SK-N-SH (cell line): ENCODE results near the gene MAGI2. TPM values are rescaled to one million over a fixed set of nuclear protein-coding genes. Genes with fewer than 3 reads are reported as not detected.

Experiments used
- CTCF ChIA-PET: fragments of 300-600, 350-600 bp; formaldehyde crosslinking; extraction: SDS; loops from one replicate; lab custom pipeline; 2021; lab: Yijun Ruan, JAX
- POLR2A ChIA-PET: fragments of 350-600 bp; sonication (Branson Sonifier 250); formaldehyde crosslinking; extraction: SDS; loops from one replicate; lab custom pipeline; 2020; ENCODE audit warnings: antibody characterized with exemption, inconsistent platforms; lab: Yijun Ruan, JAX
- DNase-seq: peaks from one replicate; pipeline ENCODE4 v3.0.0; 2012
- H2AFZ ChIP-seq: fragments of 200-600 bp; sonication (generic); 2 replicates; pipeline ENCODE4 v1.8.1; 2016; ENCODE audit warnings: antibody characterized with exemption, mild to moderate bottlenecking, low read depth
- H3F3A ChIP-seq: fragments of 200-600 bp; sonication (generic); replicated peaks from 2 replicates; pipeline ENCODE3; 2016; ENCODE audit warnings: antibody characterized with exemption, mild to moderate bottlenecking; ENCODE audit not compliant: insufficient read depth
- H3K27ac ChIP-seq, 2 experiments: fragments of 200-500 bp in 1 of 2; fragments of 200-600 bp in 1 of 2; sonication (Bioruptor generic) in 1 of 2; sonication (generic), shearing (Covaris generic) in 1 of 2; 2 replicates each; pipeline versions ENCODE4 v1.5.1 to v1.6.1; 2014 to 2016; ENCODE audit warnings: low read depth in 2 of 2, inconsistent platforms in 1 of 2, low read length in 1 of 2, mild to moderate bottlenecking in 1 of 2, mixed read lengths in 1 of 2
- H3K27me3 ChIP-seq: fragments of 200-600 bp; sonication (generic), shearing (Covaris generic); 2 replicates; pipeline ENCODE4 v1.6.1; 2016; ENCODE audit warnings: mixed run types; ENCODE audit not compliant: insufficient read depth
- H3K36me3 ChIP-seq, 2 experiments: fragments of 200-500 bp in 1 of 2; fragments of 200-600 bp in 1 of 2; sonication (Bioruptor generic) in 1 of 2; sonication (generic) in 1 of 2; replicated peaks in 1 of 2; 2 replicates each; pipeline versions ENCODE3 to v1.5.1; 2014 to 2016; ENCODE audit warnings: low read length in 1 of 2, mild to moderate bottlenecking in 1 of 2; ENCODE audit not compliant: insufficient read depth in 2 of 2, control insufficient read depth in 1 of 2
- H3K4me1 ChIP-seq, 2 experiments: fragments of 200-500 bp in 1 of 2; fragments of 200-600 bp in 1 of 2; sonication (Bioruptor generic) in 1 of 2; sonication (generic), shearing (Covaris generic) in 1 of 2; 2 replicates each; pipeline versions ENCODE4 v1.5.1 to v1.6.1; 2014 to 2016; ENCODE audit warnings: low read depth in 1 of 2, low read length in 1 of 2, mixed run types in 1 of 2; ENCODE audit not compliant: insufficient read depth in 2 of 2, control insufficient read depth in 1 of 2
- H3K4me2 ChIP-seq: fragments of 200-600 bp; sonication (generic), shearing (Covaris generic); 2 replicates; pipeline ENCODE4 v1.6.1; 2017; ENCODE audit warnings: mixed run types
- H3K4me3 ChIP-seq, 2 experiments: fragments of 200-500 bp in 1 of 2; fragments of 200-600 bp in 1 of 2; sonication (Bioruptor generic) in 1 of 2; sonication (generic), shearing (Covaris generic) in 1 of 2; 2 replicates each; pipeline versions ENCODE4 v1.5.1 to v1.8.1; 2014 to 2016; ENCODE audit warnings: low read depth in 2 of 2, inconsistent platforms in 1 of 2, low read length in 1 of 2, mild to moderate bottlenecking in 1 of 2, mixed read lengths in 1 of 2, moderate library complexity in 1 of 2
- H3K79me2 ChIP-seq: fragments of 200-600 bp; sonication (generic); 2 replicates; pipeline ENCODE4 v1.8.1; 2017; ENCODE audit warnings: mild to moderate bottlenecking; ENCODE audit not compliant: insufficient read depth
- H3K9ac ChIP-seq: fragments of 200-600 bp; sonication (generic); 2 replicates; pipeline ENCODE4 v1.6.1; 2017; ENCODE audit warnings: mixed run types
- H3K9me2 ChIP-seq: fragments of 200-600 bp; sonication (generic); 2 replicates; pipeline ENCODE4 v1.6.1; 2017; ENCODE audit warnings: mixed run types
- H3K9me3 ChIP-seq: fragments of 200-600 bp; sonication (generic); 2 replicates; pipeline ENCODE4 v1.6.1; 2017; ENCODE audit warnings: mixed run types, mild to moderate bottlenecking, moderate library complexity
- H4K20me1 ChIP-seq: fragments of 200-600 bp; sonication (generic); 2 replicates; pipeline ENCODE4 v1.6.1; 2017; ENCODE audit warnings: mild to moderate bottlenecking, mixed run types; ENCODE audit not compliant: insufficient read depth
- CHD2 ChIP-seq: fragments of 150-350 bp; IDR thresholded peaks from 2 replicates; pipeline ENCODE4 v1.6.1; 2018; ENCODE audit warnings: low read length; ENCODE audit not compliant: partially characterized antibody
- EP300 ChIP-seq, 2 experiments: IDR thresholded peaks; 2 replicates each; pipeline versions ENCODE4 v1.4.0 to v1.6.1; 2012; ENCODE audit warnings: borderline replicate concordance in 1 of 2, low read depth in 1 of 2, low read length in 1 of 2
- FOXJ3 ChIP-seq: sonication (generic); formaldehyde crosslinking; IDR thresholded peaks from 2 replicates; pipeline ENCODE4 v1.5.1; 2020; ENCODE audit warnings: mild to moderate bottlenecking, missing genetic modification reagents
- GABPA ChIP-seq: IDR thresholded peaks from 2 replicates; pipeline ENCODE4 v1.4.0; 2012; ENCODE audit warnings: low read depth, mild to moderate bottlenecking
- GATA2 ChIP-seq: sonication (generic); formaldehyde crosslinking; IDR thresholded peaks from 2 replicates; pipeline ENCODE4 v1.5.0; 2020; ENCODE audit warnings: mild to moderate bottlenecking, missing genetic modification reagents
- JUND ChIP-seq: IDR thresholded peaks from 2 replicates; pipeline ENCODE4 v1.4.0; 2012
- MXI1 ChIP-seq: IDR thresholded peaks from 2 replicates; pipeline ENCODE4 v1.6.1; 2012; ENCODE audit warnings: mild to moderate bottlenecking, low read depth, low read length, improper control_type of control experiment
- NFIC ChIP-seq: IDR thresholded peaks from 2 replicates; pipeline ENCODE4 v1.4.0; 2012; ENCODE audit warnings: borderline replicate concordance
- NRF1 ChIP-seq: IDR thresholded peaks from 2 replicates; pipeline ENCODE4 v1.6.1; 2012; ENCODE audit warnings: low read depth, mild to moderate bottlenecking, low read length
- RAD21 ChIP-seq: IDR thresholded peaks from 2 replicates; pipeline ENCODE4 v1.6.1; 2012; ENCODE audit warnings: mild to moderate bottlenecking, low read length
- RCOR1 ChIP-seq: fragments of 150-350 bp; IDR thresholded peaks from 2 replicates; pipeline ENCODE4 v1.6.1; 2017; ENCODE audit warnings: antibody characterized with exemption, low read length
- SIN3A ChIP-seq: IDR thresholded peaks from 2 replicates; pipeline ENCODE4 v1.6.1; 2012; ENCODE audit warnings: low read depth, mild to moderate bottlenecking, low read length, moderate library complexity, borderline replicate concordance
- SMC3 ChIP-seq: IDR thresholded peaks from 2 replicates; pipeline ENCODE4 v1.6.1; 2012; ENCODE audit warnings: low read depth, low read length, improper control_type of control experiment
- YY1 ChIP-seq: IDR thresholded peaks from 2 replicates; pipeline ENCODE4 v1.4.0; 2012; ENCODE audit warnings: low read depth, mild to moderate bottlenecking
- WGBS: methylation state at CpG from one replicate; pipeline ENCODE4 v1.1.6; 2017; ENCODE audit warnings: low lambda C conversion rate; 5-methylcytosine and 5-hydroxymethylcytosine counted together
- polyA plus RNA-seq, 3 experiments: library from polyadenylated mRNA; depleted of rRNA; stranded (reverse); fragments of >200 nt; gene quantifications; 2 replicates each; pipeline ENCODE4 v1.2.3, GENCODE V29; 2012
- TF ChIP-seq, protein P1 (sequence below): IDR thresholded peaks from 2 replicates; pipeline ENCODE4 v1.6.1; 2012; ENCODE audit warnings: mild to moderate bottlenecking, low read depth, low read length, moderate library complexity
- TF ChIP-seq, protein P2 (sequence below): fragments of 150-350 bp; IDR thresholded peaks from 2 replicates; pipeline ENCODE4 v1.6.1; 2016; ENCODE audit warnings: mild to moderate bottlenecking, low read depth, low read length

Gene MAGI2
- polyA plus RNA-seq, 1 of the 3 experiments (the other 2 are of a cell fraction), result 1.1 TPM

DNA sequence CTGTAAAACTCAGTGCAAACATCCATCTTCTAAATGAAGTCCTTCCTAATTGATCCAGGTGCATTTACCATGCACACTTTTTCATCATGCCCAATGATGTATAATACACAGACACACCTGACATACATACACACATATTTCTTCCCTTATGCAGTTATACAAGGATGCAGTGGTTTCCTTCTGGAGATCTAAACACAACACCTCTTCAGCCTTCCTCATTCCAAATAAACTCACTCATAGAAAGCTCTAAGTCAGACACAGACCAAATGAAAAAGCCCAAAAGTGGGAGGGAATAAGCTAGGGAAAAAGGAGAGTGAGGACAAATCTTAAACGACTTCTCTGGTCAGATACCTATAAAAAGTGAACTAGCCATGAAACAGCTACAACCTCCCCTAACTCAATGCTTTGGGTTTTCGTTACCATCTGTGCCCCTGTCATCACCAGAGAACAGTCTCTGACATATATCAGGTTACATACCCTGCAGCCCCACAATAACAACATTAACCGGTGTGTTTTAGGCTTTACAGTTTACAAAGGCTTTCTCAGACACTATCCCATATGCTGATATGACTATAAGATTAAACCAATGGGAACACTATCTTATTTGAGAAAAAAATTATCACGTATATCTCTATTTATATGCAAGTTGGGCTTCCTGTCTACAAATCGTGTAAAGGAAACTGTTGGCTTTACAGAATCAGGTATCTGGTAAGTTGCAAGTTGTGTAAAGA is 979.7 kb downstream of the MAGI2 start:
- Histone ChIP-seq H3K4me1 (peaks cover 12 to 16% of the 10 kb centered on the region in 2 experiments; a peak in 3 of 4 replicates), H3K9ac (no peak overlapping the region), H4K20me1 (no peaks in the 10 kb centered on the region), H3K4me3 (no peak overlapping the region), H3K9me2 (no peaks in the 10 kb centered on the region), H3F3A (no peaks in the 10 kb centered on the region), H3K4me2 (no peak overlapping the region), H3K27me3 (no peaks in the 10 kb centered on the region), H2AFZ (no peak overlapping the region), H3K79me2 (no peaks in the 10 kb centered on the region), H3K9me3 (no peaks in the 10 kb centered on the region), H3K27ac (peak overlapping the region in 1 of 2 experiments; percentile 36; a peak in 1 of 4 replicates), H3K36me3 (no peaks in the 10 kb centered on the region)
- WGBS, result 49% methylated on average over 5 of the region's 5 CpGs
- POLR2A ChIA-PET, result no interaction called here
- DNase-seq, result peak; percentile 11
- CTCF ChIA-PET, result interaction anchor here (0.9 to 1.4 kb wide), 6 partner anchors 8 to 824 kb away, joined by 3 to 5 read pairs (median 3); no protein-coding TSS in a partner anchor
- no peak for TF ChIP-seq NFIC
- TF ChIP-seq NRF1, result no peak
- peak; percentile 68; the same call in 1 of the 2 replicates for TF ChIP-seq RCOR1
- peak; percentile 91 for TF ChIP-seq GATA2
- TF ChIP-seq RAD21, result no peak
- TF ChIP-seq EP300 (IDR thresholded peaks at IDR 0.05; ENCODE audit: borderline replicate concordance in 1 of 2, low read depth in 1 of 2, low read length in 1 of 2), result peak in 1 of 2 experiments; percentile 65; a peak in 2 of 4 replicates
- TF ChIP-seq JUND, result no peak
- peak; percentile 55 for TF ChIP-seq CHD2
- TF ChIP-seq FOXJ3 (CRISPR knock-in tag), result peak; percentile 31; the same call in 1 of the 2 replicates
- TF ChIP-seq SMC3, result no peak
- TF ChIP-seq, protein P1, sequence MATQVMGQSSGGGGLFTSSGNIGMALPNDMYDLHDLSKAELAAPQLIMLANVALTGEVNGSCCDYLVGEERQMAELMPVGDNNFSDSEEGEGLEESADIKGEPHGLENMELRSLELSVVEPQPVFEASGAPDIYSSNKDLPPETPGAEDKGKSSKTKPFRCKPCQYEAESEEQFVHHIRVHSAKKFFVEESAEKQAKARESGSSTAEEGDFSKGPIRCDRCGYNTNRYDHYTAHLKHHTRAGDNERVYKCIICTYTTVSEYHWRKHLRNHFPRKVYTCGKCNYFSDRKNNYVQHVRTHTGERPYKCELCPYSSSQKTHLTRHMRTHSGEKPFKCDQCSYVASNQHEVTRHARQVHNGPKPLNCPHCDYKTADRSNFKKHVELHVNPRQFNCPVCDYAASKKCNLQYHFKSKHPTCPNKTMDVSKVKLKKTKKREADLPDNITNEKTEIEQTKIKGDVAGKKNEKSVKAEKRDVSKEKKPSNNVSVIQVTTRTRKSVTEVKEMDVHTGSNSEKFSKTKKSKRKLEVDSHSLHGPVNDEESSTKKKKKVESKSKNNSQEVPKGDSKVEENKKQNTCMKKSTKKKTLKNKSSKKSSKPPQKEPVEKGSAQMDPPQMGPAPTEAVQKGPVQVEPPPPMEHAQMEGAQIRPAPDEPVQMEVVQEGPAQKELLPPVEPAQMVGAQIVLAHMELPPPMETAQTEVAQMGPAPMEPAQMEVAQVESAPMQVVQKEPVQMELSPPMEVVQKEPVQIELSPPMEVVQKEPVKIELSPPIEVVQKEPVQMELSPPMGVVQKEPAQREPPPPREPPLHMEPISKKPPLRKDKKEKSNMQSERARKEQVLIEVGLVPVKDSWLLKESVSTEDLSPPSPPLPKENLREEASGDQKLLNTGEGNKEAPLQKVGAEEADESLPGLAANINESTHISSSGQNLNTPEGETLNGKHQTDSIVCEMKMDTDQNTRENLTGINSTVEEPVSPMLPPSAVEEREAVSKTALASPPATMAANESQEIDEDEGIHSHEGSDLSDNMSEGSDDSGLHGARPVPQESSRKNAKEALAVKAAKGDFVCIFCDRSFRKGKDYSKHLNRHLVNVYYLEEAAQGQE, result no peak
- no peak for TF ChIP-seq YY1
- TF ChIP-seq, protein P2, sequence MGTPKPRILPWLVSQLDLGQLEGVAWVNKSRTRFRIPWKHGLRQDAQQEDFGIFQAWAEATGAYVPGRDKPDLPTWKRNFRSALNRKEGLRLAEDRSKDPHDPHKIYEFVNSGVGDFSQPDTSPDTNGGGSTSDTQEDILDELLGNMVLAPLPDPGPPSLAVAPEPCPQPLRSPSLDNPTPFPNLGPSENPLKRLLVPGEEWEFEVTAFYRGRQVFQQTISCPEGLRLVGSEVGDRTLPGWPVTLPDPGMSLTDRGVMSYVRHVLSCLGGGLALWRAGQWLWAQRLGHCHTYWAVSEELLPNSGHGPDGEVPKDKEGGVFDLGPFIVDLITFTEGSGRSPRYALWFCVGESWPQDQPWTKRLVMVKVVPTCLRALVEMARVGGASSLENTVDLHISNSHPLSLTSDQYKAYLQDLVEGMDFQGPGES, result no peak
- no peak for TF ChIP-seq GABPA
- TF ChIP-seq MXI1, result no peak
- no peak for TF ChIP-seq SIN3A
